Gastrocnemius medialis (tissue), 4 donors: ENCODE data around the gene SIL1. TPM values are rescaled to one million over a fixed set of nuclear protein-coding genes. Genes with fewer than 3 reads are reported as not detected.
A peak's percentile ranks its signal among the peaks of the same experiment; 100 is the strongest.

Experiments
- ATAC-seq, 2 donors: fragments of 150-250 bp; one replicate each; pipeline ENCODE4 v1.9.1; 2016
- DNase-seq, 2 donors: peaks; one replicate each; pipeline ENCODE4 v3.0.0-alpha.2; 2019
- H3K27ac ChIP-seq, 4 donors: fragments of 200-600 bp; sonication (generic); 1 replicate in 1 of 4; 2 replicates in 3 of 4; pipeline ENCODE4 v1.5.1; 2016 to 2018; ENCODE audit warnings: mild to moderate bottlenecking in 2 of 4, moderate library complexity in 1 of 4
- H3K27me3 ChIP-seq, 3 donors: fragments of 200-600 bp; sonication (generic) in 2 of 3; 1 replicate in 1 of 3; 2 replicates in 2 of 3; pipeline versions ENCODE4 v1.5.1 to v1.6.0; 2016 to 2019; ENCODE audit warnings: mild to moderate bottlenecking in 1 of 3, moderate library complexity in 1 of 3
- H3K36me3 ChIP-seq, 2 donors: fragments of 200-600 bp; sonication (generic) in 1 of 2; one replicate each; pipeline ENCODE4 v1.5.1; 2017 to 2018
- H3K4me1 ChIP-seq, 2 donors: fragments of 200-600 bp; sonication (generic) in 1 of 2; one replicate each; pipeline ENCODE4 v1.5.1; 2016 to 2017; ENCODE audit warnings: mild to moderate bottlenecking in 2 of 2
- H3K4me3 ChIP-seq, 4 donors: fragments of 200-600 bp; sonication (generic) in 3 of 4; 1 replicate in 1 of 4; 2 replicates in 3 of 4; pipeline ENCODE4 v1.5.1; 2016 to 2019; ENCODE audit warnings: mild to moderate bottlenecking in 2 of 4
- H3K9me3 ChIP-seq, 3 donors: fragments of 200-600 bp; sonication (generic) in 2 of 3; 1 replicate in 1 of 3; 2 replicates in 2 of 3; pipeline ENCODE4 v1.5.1; 2016 to 2019
- POLR2A ChIP-seq, 2 donors: fragments of 450-650 bp; IDR thresholded peaks; one replicate each; pipeline ENCODE4 v1.6.1; 2017; ENCODE audit warnings: antibody characterized with exemption in 2 of 2, mild to moderate bottlenecking in 2 of 2, moderate library complexity in 2 of 2
- in situ Hi-C, 4 donors: fragments of 200-750 bp; cut with MboI; loops; one replicate each; pipeline versions ENCODE4 v1.15.0 to v1.8.0; 2017; ENCODE audit warnings: low sequenced_read_pairs in 4 of 4
- intact Hi-C: fragments of 100-400 bp; cut with DNase I; formaldehyde crosslinking; loops from one replicate; pipeline ENCODE4 v1.15.1; 2023; ENCODE audit warnings: low total_unique reads
- total RNA-seq, 4 donors: library from RNA; depleted of rRNA; stranded (reverse); fragments of >200 nt; gene quantifications; one replicate each; pipeline versions ENCODE4 v1.1.0 to v1.2.3, GENCODE V29; 2016
- TF ChIP-seq, protein P1 (sequence below), 5 experiments: fragments of 450-650 bp in 3 of 5; fragments of 200-600 bp in 2 of 5; sonication (generic) in 2 of 5; IDR thresholded peaks in 4 of 5; conservative IDR thresholded peaks in 1 of 5; 1 replicate in 4 of 5; 2 replicates in 1 of 5; pipeline ENCODE4 v1.5.1; 2016 to 2019; ENCODE audit warnings: antibody characterized with exemption in 5 of 5, mild to moderate bottlenecking in 3 of 5, moderate library complexity in 3 of 5

SIL1 gene
- total RNA-seq, 4 donors from 2014 or later = 36.6 to 52.6 (median 48.2) TPM

DNA sequence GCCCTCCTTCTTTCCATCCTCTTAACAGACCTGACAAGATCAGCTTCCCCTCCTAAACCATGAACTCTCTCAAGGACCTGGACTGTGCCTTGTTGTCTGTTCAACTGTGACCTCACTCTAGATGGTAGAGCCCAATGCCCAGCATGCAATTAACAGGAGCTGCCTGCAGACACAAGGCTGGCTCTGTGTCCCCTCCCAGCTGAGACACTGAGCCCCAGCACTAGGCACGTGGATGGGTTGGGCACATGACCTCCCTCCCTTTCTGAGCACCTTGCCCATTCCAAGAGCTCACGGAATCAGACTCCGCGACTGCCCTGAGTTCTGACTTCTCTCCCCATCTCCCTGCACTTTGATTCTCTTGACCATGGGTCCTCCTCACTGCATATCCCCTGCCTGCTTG is 229.6 kb downstream of the SIL1 start:
- Histone ChIP-seq H3K36me3 (no peaks in the 10 kb centered on the region), H3K27me3 (no peaks in the 10 kb centered on the region), H3K9me3 (no peaks in the 10 kb centered on the region), H3K4me3 (no peak overlapping the region), H3K27ac (no peak overlapping the region), H3K4me1 (peaks cover 26 to 27% of the 10 kb centered on the region in 2 donors)
- DNase-seq (no peak), ATAC-seq (peak in 1 of 2 donors; percentile 31)
- TF ChIP-seq, protein P1, sequence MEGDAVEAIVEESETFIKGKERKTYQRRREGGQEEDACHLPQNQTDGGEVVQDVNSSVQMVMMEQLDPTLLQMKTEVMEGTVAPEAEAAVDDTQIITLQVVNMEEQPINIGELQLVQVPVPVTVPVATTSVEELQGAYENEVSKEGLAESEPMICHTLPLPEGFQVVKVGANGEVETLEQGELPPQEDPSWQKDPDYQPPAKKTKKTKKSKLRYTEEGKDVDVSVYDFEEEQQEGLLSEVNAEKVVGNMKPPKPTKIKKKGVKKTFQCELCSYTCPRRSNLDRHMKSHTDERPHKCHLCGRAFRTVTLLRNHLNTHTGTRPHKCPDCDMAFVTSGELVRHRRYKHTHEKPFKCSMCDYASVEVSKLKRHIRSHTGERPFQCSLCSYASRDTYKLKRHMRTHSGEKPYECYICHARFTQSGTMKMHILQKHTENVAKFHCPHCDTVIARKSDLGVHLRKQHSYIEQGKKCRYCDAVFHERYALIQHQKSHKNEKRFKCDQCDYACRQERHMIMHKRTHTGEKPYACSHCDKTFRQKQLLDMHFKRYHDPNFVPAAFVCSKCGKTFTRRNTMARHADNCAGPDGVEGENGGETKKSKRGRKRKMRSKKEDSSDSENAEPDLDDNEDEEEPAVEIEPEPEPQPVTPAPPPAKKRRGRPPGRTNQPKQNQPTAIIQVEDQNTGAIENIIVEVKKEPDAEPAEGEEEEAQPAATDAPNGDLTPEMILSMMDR (IDR thresholded peaks at IDR 0.05 in 4 of 5, conservative IDR thresholded peaks at IDR 0.05 in 1 of 5) = no peak
- TF ChIP-seq POLR2A (IDR thresholded peaks at IDR 0.05) = no peak
- intact Hi-C loops (no loop called here), in situ Hi-C loops (no loop called here)

DNA sequence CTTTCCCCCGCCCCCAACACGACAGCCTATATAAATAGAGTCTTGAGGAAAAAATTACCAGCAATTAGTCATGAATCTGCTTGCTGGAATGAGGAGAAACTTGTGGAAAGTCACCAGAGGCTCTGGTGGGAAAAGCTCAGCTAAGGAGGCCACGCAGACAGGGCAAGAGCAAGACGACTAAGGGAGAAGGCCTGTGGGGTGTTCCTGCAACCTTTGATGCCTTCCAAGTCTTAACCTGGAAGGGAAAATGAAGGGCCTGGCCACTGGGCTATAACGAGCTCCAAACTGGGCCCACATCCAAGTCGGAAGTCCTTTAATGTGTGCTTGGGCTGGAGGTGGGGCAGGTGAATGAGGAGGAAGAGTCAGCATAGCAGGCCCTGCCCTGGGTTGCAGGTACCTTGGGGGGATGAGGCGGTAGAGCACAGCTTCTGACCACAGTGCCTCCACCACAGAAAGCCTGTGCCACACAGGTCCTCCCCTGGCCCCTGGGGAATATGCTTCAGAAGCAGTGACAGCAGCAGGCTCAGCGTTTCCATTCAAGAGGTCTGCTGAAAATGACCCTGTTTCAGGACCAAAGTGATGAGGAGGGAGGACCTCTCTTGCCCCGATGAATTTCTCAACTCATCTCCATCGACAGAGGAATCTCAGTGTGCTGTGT is 230.2 kb downstream of the SIL1 start:
- in situ Hi-C loops = no loop called here
- intact Hi-C loops = no loop called here
- no peak for ATAC-seq
- TF ChIP-seq, protein P1 (IDR thresholded peaks at IDR 0.05 in 4 of 5, conservative IDR thresholded peaks at IDR 0.05 in 1 of 5) = no peak
- TF ChIP-seq POLR2A (IDR thresholded peaks at IDR 0.05) = no peak
- no peaks in the 10 kb centered on the region for H3K36me3 ChIP-seq
- H3K27ac ChIP-seq = no peak overlapping the region
- H3K4me1 ChIP-seq = peaks cover 23 to 27% of the 10 kb centered on the region in 2 donors
- no peaks in the 10 kb centered on the region for H3K27me3 ChIP-seq
- DNase-seq = no peak
- H3K9me3 ChIP-seq = no peaks in the 10 kb centered on the region
- H3K4me3 ChIP-seq = no peak overlapping the region

GRCh38 chr5:138966236-138966985 is 231.8 kb downstream of the SIL1 start:
- in situ Hi-C loops (no loop called here), intact Hi-C loops (no loop called here)
- Histone ChIP-seq H3K27ac (no peak overlapping the region), H3K4me1 (peaks cover 11 to 18% of the 10 kb centered on the region in 2 donors), H3K9me3 (no peaks in the 10 kb centered on the region), H3K27me3 (no peaks in the 10 kb centered on the region), H3K4me3 (no peak overlapping the region), H3K36me3 (no peaks in the 10 kb centered on the region)
- TF ChIP-seq, protein P1 (IDR thresholded peaks at IDR 0.05 in 4 of 5, conservative IDR thresholded peaks at IDR 0.05 in 1 of 5) = no peak
- TF ChIP-seq POLR2A (IDR thresholded peaks at IDR 0.05) = no peak
- ATAC-seq (no peak), DNase-seq (no peak)

- intact Hi-C loops (no loop called here), in situ Hi-C loops (no loop called here)
- H3K36me3 ChIP-seq = no peaks in the 10 kb centered on the region
- ATAC-seq (no peak), DNase-seq (no peak)
- H3K4me1 ChIP-seq = peaks cover 11 to 17% of the 10 kb centered on the region in 2 donors
- H3K27ac ChIP-seq = no peak overlapping the region
- H3K9me3 ChIP-seq = no peaks in the 10 kb centered on the region
- H3K27me3 ChIP-seq = no peaks in the 10 kb centered on the region
- TF ChIP-seq POLR2A (IDR thresholded peaks at IDR 0.05) = no peak
- TF ChIP-seq, protein P1 (IDR thresholded peaks at IDR 0.05 in 4 of 5, conservative IDR thresholded peaks at IDR 0.05 in 1 of 5) = no peak
- H3K4me3 ChIP-seq = no peak overlapping the region
These were observed 232.5 kb downstream of the SIL1 start for GRCh38 chr5:138965626-138966025.
